ENCODE data around the gene UNC93B1. TPM values are rescaled to one million over a fixed set of nuclear protein-coding genes. Genes with fewer than 3 reads are reported as not detected.

UNC93B1 gene
- total and polyA plus RNA-seq, 2 of the 13 experiments (the other 11 are each of a cell fraction or from before 2014, with no cell fraction given): 8.8 to 18.9 TPM

DNA sequence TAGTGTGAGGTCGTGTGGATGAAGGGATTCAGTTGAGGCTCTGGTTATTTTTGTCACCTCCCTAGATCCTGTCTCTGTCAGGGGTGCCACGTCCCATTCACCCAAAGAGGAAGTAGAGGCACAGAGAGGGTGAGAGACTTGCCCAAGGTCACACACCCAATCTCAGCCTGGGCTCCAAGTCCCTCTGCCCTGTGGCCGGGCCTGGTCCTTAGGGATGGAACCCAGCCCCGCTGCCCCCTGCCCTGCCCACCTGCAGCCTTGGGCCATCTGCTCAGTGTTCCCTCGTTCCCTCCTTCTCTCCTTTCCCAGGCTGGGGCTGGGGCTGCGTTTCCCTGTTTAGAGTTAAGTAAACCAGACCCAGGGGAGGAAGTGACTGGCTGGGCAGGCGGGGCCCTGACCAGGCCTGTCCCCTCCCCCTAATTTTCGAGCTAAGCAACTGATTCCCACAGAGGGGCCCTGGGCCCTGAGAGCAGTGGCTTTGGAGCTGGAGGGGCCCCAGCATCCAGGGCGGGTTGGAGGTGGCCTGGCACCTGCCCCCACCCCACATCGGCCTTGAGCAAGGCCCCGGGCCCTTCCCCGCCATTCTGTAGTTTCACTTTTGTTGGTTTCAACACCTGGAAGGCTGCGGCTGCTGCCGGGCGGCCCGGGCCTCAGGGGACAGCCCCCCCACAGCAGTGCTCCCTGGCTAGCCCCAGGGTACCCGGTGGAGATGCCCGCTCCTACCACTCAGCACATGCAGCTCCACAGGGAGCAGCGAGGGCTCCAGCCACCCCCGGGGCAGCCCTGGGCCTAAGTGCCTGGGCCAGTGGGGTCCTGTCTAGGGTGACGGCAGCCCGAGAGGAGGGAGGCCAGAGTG is 36.4 kb upstream of the UNC93B1 start (continued):
- no peak for TF ChIP-seq ZBTB20 (CRISPR knock-in tag; IDR thresholded peaks at IDR 0.05; ENCODE audit: borderline replicate concordance, low read depth)
- TF ChIP-seq, protein P1, sequence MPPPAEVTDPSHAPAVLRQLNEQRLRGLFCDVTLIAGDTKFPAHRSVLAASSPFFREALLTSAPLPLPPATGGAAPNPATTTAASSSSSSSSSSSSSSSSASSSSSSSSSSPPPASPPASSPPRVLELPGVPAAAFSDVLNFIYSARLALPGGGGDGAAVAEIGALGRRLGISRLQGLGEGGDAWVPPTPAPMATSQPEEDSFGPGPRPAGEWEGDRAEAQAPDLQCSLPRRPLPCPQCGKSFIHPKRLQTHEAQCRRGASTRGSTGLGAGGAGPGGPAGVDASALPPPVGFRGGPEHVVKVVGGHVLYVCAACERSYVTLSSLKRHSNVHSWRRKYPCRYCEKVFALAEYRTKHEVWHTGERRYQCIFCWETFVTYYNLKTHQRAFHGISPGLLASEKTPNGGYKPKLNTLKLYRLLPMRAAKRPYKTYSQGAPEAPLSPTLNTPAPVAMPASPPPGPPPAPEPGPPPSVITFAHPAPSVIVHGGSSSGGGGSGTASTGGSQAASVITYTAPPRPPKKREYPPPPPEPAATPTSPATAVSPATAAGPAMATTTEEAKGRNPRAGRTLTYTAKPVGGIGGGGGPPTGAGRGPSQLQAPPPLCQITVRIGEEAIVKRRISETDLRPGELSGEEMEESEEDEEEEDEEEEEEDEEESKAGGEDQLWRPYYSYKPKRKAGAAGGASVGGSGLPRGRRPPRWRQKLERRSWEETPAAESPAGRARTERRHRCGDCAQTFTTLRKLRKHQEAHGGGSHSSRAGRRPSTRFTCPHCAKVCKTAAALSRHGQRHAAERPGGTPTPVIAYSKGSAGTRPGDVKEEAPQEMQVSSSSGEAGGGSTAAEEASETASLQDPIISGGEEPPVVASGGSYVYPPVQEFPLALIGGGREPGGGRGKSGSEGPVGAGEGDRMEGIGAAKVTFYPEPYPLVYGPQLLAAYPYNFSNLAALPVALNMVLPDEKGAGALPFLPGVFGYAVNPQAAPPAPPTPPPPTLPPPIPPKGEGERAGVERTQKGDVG (CRISPR knock-in tag; IDR thresholded peaks at IDR 0.05; ENCODE audit: borderline replicate concordance): no peak; the same call in 1 of the 2 replicates
- TF ChIP-seq ZNF841 (CRISPR knock-in tag; IDR thresholded peaks at IDR 0.05; ENCODE audit: borderline replicate concordance): no peak
- no peak for TF ChIP-seq ZFAT (CRISPR knock-in tag; conservative IDR thresholded peaks at IDR 0.05)
- TF ChIP-seq HNF1A (IDR thresholded peaks at IDR 0.05; ENCODE audit: low read depth): no peak
- peak; percentile 28; the same call in 1 of the 2 replicates for TF ChIP-seq HNF1A (CRISPR knock-in tag; IDR thresholded peaks at IDR 0.05; ENCODE audit: borderline replicate concordance)
- no peak for TF ChIP-seq CBX2 (IDR thresholded peaks at IDR 0.05; ENCODE audit: low read depth, low read length)
- TF ChIP-seq CBX2 (CRISPR knock-in tag; IDR thresholded peaks at IDR 0.05; ENCODE audit: low read depth): no peak
- TF ChIP-seq TEAD2 (CRISPR knock-in tag; IDR thresholded peaks at IDR 0.05): no peak
- TF ChIP-seq ZNF772 (CRISPR knock-in tag; IDR thresholded peaks at IDR 0.05): no peak
- TF ChIP-seq ZNF878 (CRISPR knock-in tag; IDR thresholded peaks at IDR 0.05): no peak
- TF ChIP-seq, protein P2, sequence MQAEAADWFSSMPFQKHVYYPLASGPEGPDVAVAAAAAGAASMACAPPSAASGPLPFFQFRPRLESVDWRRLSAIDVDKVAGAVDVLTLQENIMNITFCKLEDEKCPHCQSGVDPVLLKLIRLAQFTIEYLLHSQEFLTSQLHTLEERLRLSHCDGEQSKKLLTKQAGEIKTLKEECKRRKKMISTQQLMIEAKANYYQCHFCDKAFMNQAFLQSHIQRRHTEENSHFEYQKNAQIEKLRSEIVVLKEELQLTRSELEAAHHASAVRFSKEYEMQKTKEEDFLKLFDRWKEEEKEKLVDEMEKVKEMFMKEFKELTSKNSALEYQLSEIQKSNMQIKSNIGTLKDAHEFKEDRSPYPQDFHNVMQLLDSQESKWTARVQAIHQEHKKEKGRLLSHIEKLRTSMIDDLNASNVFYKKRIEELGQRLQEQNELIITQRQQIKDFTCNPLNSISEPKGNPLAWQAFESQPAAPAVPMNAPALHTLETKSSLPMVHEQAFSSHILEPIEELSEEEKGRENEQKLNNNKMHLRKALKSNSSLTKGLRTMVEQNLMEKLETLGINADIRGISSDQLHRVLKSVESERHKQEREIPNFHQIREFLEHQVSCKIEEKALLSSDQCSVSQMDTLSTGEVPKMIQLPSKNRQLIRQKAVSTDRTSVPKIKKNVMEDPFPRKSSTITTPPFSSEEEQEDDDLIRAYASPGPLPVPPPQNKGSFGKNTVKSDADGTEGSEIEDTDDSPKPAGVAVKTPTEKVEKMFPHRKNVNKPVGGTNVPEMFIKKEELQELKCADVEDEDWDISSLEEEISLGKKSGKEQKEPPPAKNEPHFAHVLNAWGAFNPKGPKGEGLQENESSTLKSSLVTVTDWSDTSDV (CRISPR knock-in tag; IDR thresholded peaks at IDR 0.05): 0 out of 2 replicates have a peak, but pooled peaks have one; percentile 28
- peak; percentile 34; the same call in 1 of the 2 replicates for TF ChIP-seq THAP7 (CRISPR knock-in tag; IDR thresholded peaks at IDR 0.05)
- TF ChIP-seq, protein P3, sequence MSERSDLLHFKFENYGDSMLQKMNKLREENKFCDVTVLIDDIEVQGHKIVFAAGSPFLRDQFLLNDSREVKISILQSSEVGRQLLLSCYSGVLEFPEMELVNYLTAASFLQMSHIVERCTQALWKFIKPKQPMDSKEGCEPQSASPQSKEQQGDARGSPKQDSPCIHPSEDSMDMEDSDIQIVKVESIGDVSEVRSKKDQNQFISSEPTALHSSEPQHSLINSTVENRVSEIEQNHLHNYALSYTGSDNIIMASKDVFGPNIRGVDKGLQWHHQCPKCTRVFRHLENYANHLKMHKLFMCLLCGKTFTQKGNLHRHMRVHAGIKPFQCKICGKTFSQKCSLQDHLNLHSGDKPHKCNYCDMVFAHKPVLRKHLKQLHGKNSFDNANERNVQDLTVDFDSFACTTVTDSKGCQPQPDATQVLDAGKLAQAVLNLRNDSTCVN (CRISPR knock-in tag; IDR thresholded peaks at IDR 0.05; ENCODE audit: borderline replicate concordance): no peak
